ENCODE results near the gene TRMT6. TPM values are rescaled to one million over a fixed set of nuclear protein-coding genes. Genes with fewer than 3 reads are reported as not detected.

TRMT6 gene
- total and polyA plus RNA-seq, 9 donors, result 7.6 to 12.1 (median 10.6) TPM

DNA sequence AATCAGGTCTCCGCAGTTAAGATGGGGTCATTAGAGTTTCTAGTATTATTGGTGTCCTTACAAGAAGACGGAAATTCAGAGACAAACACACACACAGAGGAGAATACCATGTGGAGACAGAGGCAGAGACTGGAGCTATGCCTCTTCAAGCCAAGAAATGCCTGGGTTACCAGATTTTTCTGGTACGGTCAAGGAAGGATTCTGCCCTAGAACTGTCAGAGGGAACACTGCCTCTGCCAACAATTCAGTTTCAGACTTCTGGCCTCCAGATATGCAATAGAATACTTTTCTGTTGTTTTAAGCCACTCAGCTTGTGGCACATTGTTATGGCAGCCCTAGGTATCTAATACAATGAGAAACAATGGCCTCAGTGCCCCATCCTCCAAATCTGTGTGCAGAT is 18.9 kb downstream of the TRMT6 start:
- Histone ChIP-seq H3K27ac (ENCODE audit: low read length) (no peak overlapping the region), H3K4me3 (ENCODE audit: low read length) (no peak overlapping the region), H3K36me3 (ENCODE audit: control insufficient read depth, insufficient read depth, low read length) (no peaks in the 10 kb centered on the region), H3K4me1 (ENCODE audit: control insufficient read depth, insufficient read depth, low read length) (no peaks in the 10 kb centered on the region), H3K27me3 (ENCODE audit: control insufficient read depth, insufficient read depth, low read length) (no peaks in the 10 kb centered on the region), H3K9me3 (replicated peaks; ENCODE audit: control insufficient read depth, low read depth, low read length) (no peaks in the 10 kb centered on the region)
- no peak for DNase-seq
- 63% methylated on average over 1 of the region's 3 CpGs for WGBS (ENCODE audit: insufficient coverage)

DNA sequence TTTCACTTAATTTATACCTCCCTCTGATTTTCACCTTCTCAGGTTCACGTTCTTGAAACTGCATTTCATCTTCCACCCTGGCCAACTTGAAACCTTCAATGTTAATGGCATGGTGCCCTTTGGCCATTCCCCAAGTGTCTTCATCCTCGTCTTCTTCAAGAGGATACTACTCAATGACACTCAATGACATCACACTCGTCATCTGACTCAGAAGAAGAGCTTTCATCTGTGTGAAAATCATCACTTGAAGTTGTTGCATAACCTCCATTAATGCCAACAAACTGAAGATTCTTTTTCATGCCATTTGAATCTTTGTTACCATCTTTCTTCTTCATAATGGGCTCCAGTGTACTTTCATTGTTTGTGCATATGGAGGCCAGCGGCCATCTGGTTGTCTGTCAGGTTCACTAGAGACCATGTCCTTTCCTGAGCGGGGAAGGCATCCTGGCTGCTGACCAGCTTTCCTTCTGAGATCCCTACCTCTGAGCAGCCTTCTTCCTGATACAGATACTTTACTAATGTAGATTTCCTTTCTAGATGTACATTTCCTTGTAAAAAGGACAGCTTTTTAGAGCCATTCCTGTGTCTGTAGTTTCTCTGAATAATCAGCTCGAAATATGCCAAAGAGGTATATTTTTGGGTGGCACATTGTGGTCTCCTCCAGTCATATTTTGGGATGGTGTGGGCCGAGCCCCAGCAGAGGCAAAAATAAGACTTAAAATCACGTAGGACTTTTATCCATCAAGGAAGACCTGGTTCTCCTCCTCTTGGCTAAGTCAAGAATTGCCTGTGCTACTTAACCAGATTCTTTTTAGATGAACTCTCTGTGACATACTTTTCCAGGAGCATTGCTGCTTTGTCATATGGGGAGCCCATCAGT is 21.3 kb downstream of the TRMT6 start:
- H3K9me3 ChIP-seq (replicated peaks; ENCODE audit: control insufficient read depth, low read depth, low read length), result no peaks in the 10 kb centered on the region
- no peaks in the 10 kb centered on the region for H3K27me3 ChIP-seq (ENCODE audit: control insufficient read depth, insufficient read depth, low read length)
- DNase-seq, result no peak
- no peak overlapping the region for H3K4me3 ChIP-seq (ENCODE audit: low read length)
- no peak overlapping the region for H3K27ac ChIP-seq (ENCODE audit: low read length)
- 58% methylated on average over 5 of the region's 8 CpGs for WGBS (ENCODE audit: insufficient coverage)
- no peaks in the 10 kb centered on the region for H3K4me1 ChIP-seq (ENCODE audit: control insufficient read depth, insufficient read depth, low read length)
- no peaks in the 10 kb centered on the region for H3K36me3 ChIP-seq (ENCODE audit: control insufficient read depth, insufficient read depth, low read length)

DNA sequence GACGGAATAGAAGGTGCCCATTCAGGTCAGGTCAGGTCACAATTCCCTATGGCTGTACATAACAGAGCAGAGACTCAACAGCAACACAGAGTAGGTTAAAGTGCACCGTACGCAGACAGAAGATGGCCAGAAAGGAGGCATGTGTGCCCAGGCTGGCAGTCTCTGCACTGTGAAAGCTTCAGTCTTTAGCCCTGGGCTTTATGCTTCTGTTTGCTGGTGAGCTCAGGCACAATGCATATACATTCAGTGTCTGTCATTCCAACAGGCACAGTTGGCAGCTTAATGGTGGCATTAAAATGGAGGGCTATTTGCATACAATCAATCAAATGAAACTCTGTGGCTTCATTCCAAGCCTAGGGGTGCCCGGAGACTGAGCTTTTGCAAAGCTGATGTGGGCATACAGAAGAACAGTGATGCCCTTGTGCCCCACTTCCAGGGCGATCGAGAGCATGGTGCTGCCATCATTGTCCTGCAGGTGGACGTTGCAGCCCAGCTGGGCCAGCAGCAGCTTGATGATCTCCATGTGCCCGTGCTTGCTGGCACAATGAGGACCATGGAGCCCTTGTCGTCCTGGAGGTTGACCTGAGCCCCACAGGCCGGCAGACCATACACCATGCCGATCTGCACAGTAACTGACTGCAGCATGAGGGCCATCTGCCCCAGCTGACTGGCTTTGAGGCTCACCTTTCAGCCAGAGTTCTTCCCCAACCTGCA is 22.4 kb downstream of the TRMT6 start:
- WGBS (ENCODE audit: insufficient coverage), result 77% methylated on average over 11 of the region's 11 CpGs
- H3K36me3 ChIP-seq (ENCODE audit: control insufficient read depth, insufficient read depth, low read length), result no peaks in the 10 kb centered on the region
- H3K4me3 ChIP-seq (ENCODE audit: low read length), result no peak overlapping the region
- H3K4me1 ChIP-seq (ENCODE audit: control insufficient read depth, insufficient read depth, low read length), result no peaks in the 10 kb centered on the region
- DNase-seq, result no peak
- H3K27me3 ChIP-seq (ENCODE audit: control insufficient read depth, insufficient read depth, low read length), result no peaks in the 10 kb centered on the region
- H3K27ac ChIP-seq (ENCODE audit: low read length), result no peak overlapping the region
- no peaks in the 10 kb centered on the region for H3K9me3 ChIP-seq (replicated peaks; ENCODE audit: control insufficient read depth, low read depth, low read length)

DNA sequence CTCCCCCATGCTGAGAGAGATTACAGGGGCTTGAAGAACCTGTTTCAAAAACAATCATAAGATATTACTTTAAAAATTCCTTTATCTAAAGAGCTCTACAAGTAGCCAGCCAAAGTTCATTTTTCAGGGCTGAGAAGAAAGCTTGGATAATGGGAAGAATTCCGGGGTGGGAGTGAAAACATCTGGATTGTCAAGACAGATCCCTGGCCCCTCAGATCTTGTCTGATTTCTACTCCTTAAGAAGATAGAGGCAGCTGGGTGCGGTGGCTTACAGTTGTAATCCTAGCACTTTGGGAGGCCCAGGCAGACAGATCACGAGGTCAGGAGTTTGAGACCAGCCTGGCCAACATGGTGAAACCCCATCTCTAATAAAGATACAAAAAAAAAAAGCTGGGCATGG is 24.8 kb downstream of the TRMT6 start:
- H3K36me3 ChIP-seq (ENCODE audit: control insufficient read depth, insufficient read depth, low read length), result no peaks in the 10 kb centered on the region
- H3K9me3 ChIP-seq (replicated peaks; ENCODE audit: control insufficient read depth, low read depth, low read length), result no peaks in the 10 kb centered on the region
- H3K4me3 ChIP-seq (ENCODE audit: low read length), result no peak overlapping the region
- DNase-seq, result no peak
- WGBS (ENCODE audit: insufficient coverage), result no CpG with 5 or more reads among the region's 3 CpGs
- H3K27me3 ChIP-seq (ENCODE audit: control insufficient read depth, insufficient read depth, low read length), result no peaks in the 10 kb centered on the region
- H3K4me1 ChIP-seq (ENCODE audit: control insufficient read depth, insufficient read depth, low read length), result no peaks in the 10 kb centered on the region
- no peak overlapping the region for H3K27ac ChIP-seq (ENCODE audit: low read length)

DNA sequence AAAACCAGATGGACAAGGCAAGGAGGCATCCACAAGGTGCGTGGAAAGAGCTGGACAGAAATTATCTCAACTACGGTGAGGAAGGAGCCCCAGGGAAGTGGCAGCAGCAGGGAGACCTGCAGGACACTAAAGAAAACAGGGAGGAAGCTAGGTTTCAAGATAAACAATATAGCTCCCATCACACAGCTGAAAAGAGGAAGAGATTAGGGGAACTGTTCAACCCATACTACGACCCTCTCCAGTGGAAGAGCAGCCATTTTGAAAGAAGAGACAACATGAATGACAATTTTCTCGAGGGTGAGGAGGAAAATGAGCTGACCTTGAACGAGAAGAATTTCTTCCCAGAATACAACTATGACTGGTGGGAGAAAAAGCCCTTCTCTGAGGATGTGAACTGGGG is 26.8 kb downstream of the TRMT6 start:
- Histone ChIP-seq H3K27ac (ENCODE audit: low read length) (no peak overlapping the region), H3K4me1 (ENCODE audit: control insufficient read depth, insufficient read depth, low read length) (no peaks in the 10 kb centered on the region), H3K9me3 (replicated peaks; ENCODE audit: control insufficient read depth, low read depth, low read length) (no peaks in the 10 kb centered on the region), H3K36me3 (ENCODE audit: control insufficient read depth, insufficient read depth, low read length) (no peaks in the 10 kb centered on the region), H3K4me3 (ENCODE audit: low read length) (no peak overlapping the region), H3K27me3 (ENCODE audit: control insufficient read depth, insufficient read depth, low read length) (no peaks in the 10 kb centered on the region)
- DNase-seq, result no peak
- WGBS (ENCODE audit: insufficient coverage), result 71% methylated on average over 1 of the region's 5 CpGs

DNA sequence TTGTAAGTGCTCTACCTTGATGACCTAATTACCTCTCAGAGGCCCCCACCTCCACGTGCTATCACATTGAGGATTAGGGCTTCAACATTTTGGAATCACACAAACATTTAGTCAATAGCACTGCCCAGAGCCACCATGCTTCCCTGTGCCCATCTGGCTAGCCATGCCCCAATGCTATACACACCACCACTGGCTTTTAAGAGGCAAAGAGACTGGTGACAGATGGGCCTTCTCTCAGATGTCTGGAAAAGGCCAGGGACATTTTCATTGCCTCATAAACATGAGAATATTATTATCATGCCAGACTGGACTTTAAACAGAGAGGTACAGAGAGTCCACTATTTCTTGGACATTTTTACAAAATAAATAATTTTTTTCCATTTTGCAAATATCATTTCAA is 29.8 kb downstream of the TRMT6 start:
- H3K9me3 ChIP-seq (replicated peaks; ENCODE audit: control insufficient read depth, low read depth, low read length), result no peaks in the 10 kb centered on the region
- 40% methylated on average over 1 of the region's 1 CpG for WGBS (ENCODE audit: insufficient coverage)

DNA sequence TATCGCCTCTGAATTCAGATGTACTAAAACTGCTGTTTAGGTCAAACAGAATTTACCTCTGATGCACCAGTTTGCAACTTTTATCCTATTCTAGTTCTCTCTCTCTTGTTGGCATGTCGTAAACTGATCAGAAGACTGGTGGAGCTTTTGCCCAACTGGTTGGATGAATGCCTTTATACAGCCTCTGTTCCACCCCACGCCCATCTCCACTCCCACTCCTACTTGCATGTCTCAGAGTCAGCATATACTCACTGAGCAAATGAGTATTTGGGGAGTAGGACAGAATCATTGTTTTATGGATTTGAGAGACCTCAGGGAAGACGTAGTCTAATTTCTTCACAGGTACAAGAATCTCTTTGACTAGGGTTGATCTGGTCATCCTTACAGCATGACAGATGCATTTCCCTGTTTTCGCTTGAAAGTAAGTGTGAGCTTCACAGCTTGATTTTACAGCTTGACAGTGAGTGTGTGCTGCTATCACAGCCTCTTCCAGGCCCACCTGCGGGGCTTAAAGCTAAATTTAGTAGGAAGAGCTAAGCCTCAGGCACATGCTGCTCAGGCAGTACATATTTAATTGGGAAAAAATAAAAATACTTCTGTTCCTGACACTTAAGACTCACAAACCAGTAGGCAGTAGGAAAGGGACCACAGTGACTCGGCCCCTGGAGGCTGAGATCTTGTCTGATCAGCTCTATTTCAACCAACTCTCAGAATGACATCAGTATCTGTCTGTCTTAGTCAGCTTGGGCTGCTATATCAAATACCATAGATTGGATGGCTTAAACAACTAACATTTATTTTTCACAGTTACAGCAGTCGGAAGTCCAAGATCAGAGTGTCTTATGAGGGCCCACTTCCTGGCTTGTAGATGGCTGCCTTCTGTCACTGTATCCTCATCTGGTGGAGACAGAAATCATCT is 30.4 kb downstream of the TRMT6 start:
- Histone ChIP-seq H3K4me1 (ENCODE audit: control insufficient read depth, insufficient read depth, low read length) (no peaks in the 10 kb centered on the region), H3K27me3 (ENCODE audit: control insufficient read depth, insufficient read depth, low read length) (no peaks in the 10 kb centered on the region), H3K36me3 (ENCODE audit: control insufficient read depth, insufficient read depth, low read length) (no peaks in the 10 kb centered on the region), H3K4me3 (ENCODE audit: low read length) (no peak overlapping the region), H3K27ac (ENCODE audit: low read length) (no peak overlapping the region), H3K9me3 (replicated peaks; ENCODE audit: control insufficient read depth, low read depth, low read length) (no peaks in the 10 kb centered on the region)
- 60% methylated on average over 3 of the region's 8 CpGs for WGBS (ENCODE audit: insufficient coverage)
- no peak for DNase-seq

More for the DNA sequence above, 29.8 kb downstream of the TRMT6 start:
- Histone ChIP-seq H3K36me3 (ENCODE audit: control insufficient read depth, insufficient read depth, low read length) (no peaks in the 10 kb centered on the region), H3K4me1 (ENCODE audit: control insufficient read depth, insufficient read depth, low read length) (no peaks in the 10 kb centered on the region), H3K4me3 (ENCODE audit: low read length) (no peak overlapping the region), H3K27ac (ENCODE audit: low read length) (no peak overlapping the region), H3K27me3 (ENCODE audit: control insufficient read depth, insufficient read depth, low read length) (no peaks in the 10 kb centered on the region)
- DNase-seq, result no peak

DNA sequence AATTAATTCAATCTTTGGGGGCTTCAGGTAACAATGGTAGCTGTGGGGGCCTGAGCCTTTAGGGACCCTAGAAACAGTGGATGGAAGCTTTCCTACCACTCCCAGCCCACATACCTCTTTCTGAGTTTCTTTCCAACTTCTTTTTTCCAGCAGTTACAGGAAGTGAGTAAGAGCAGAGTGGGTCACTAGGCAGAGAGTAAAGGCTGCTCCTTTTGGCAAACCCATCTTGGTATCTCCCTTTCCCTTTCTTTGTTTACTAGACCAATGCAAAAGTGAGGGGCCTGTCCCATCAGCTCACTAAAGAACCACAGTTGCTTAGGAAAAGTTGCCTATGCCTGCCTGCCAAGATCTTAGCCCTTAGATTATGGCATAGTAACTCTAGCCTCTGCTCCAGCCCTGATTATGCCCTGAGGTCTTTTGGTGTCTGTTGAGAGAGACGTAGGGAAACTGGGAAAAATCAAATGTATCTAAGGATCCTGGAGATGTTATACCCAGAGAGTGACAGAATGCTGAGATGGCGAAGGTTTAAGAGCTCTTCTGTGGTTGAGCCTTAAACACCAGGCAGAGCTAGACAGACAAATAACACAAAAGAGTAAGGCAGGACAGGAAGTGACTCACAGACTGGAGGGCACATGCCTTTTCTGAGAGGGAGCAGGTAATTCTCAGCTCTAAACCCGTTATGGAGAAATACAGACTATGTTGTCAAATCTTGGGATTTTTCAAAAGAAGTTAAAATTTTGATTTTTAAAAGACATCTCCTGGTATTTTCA is 31.3 kb downstream of the TRMT6 start:
- no peak for DNase-seq
- WGBS (ENCODE audit: insufficient coverage), result 41% methylated on average over 2 of the region's 3 CpGs

DNA sequence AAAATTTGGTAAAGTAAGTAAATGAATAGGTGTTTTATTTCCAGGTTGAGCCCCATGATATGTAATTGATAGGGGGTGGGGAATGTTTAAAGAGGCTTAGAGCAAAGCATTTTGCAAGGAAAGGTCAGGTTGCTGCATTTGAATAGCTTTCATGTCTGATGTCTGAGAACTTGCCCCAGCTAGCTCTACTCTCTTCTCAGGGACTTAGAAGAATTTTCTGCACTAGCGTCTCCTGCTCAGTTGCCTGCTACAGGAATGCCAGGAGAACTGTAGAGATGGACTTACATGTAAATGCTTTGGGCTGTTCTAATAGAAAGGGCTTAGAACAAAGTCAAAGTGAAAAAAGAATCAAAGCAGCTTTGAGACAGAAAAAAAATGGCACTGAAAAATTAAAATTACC is 35.5 kb downstream of the TRMT6 start:
- Histone ChIP-seq H3K9me3 (replicated peaks; ENCODE audit: control insufficient read depth, low read depth, low read length) (no peaks in the 10 kb centered on the region), H3K4me1 (ENCODE audit: control insufficient read depth, insufficient read depth, low read length) (peaks cover 5% of the 10 kb centered on the region), H3K27me3 (ENCODE audit: control insufficient read depth, insufficient read depth, low read length) (peaks cover 7% of the 10 kb centered on the region), H3K27ac (ENCODE audit: low read length) (no peak overlapping the region), H3K36me3 (ENCODE audit: control insufficient read depth, insufficient read depth, low read length) (no peaks in the 10 kb centered on the region), H3K4me3 (ENCODE audit: low read length) (no peak overlapping the region)
- no CpG with 5 or more reads among the region's 1 CpG for WGBS (ENCODE audit: insufficient coverage)
- no peak for DNase-seq

More for the DNA sequence above, 31.3 kb downstream of the TRMT6 start:
- Histone ChIP-seq H3K4me1 (ENCODE audit: control insufficient read depth, insufficient read depth, low read length) (no peaks in the 10 kb centered on the region), H3K36me3 (ENCODE audit: control insufficient read depth, insufficient read depth, low read length) (no peaks in the 10 kb centered on the region), H3K9me3 (replicated peaks; ENCODE audit: control insufficient read depth, low read depth, low read length) (no peaks in the 10 kb centered on the region), H3K27me3 (ENCODE audit: control insufficient read depth, insufficient read depth, low read length) (no peaks in the 10 kb centered on the region), H3K4me3 (ENCODE audit: low read length) (no peak overlapping the region), H3K27ac (ENCODE audit: low read length) (no peak overlapping the region)
